A549 (cell line): ENCODE measurements around the gene STK4.

ENCODE experiments used
- CEBPB ChIP-seq, 2 experiments: fragments of >200 bp in 1 of 2; sonication (Bioruptor Twin) in 1 of 2; formaldehyde crosslinking in 1 of 2; IDR thresholded peaks; 2 replicates each; pipeline ENCODE4 v1.6.1; 2012 to 2016
- CHD4 ChIP-seq: fragments of 200-600 bp; sonication (generic); IDR thresholded peaks from 2 replicates; pipeline ENCODE4 v1.6.1; 2016; ENCODE audit warnings: antibody characterized with exemption, mild to moderate bottlenecking, borderline replicate concordance
- HMGXB4 ChIP-seq: fragments of 250-450 bp; sonication (Bioruptor Pico); IDR thresholded peaks from 2 replicates; pipeline ENCODE4 v1.5.0; 2021; ENCODE audit warnings: mild to moderate bottlenecking, moderate library complexity, borderline replicate concordance
- KDM1A ChIP-seq: fragments of 200-600 bp; sonication (generic); IDR thresholded peaks from 2 replicates; pipeline ENCODE4 v1.6.1; 2016; ENCODE audit warnings: low read depth, mild to moderate bottlenecking
- MAX ChIP-seq: IDR thresholded peaks from 2 replicates; pipeline ENCODE4 v1.6.1; 2012
- RNF2 ChIP-seq: fragments of 200-600 bp; sonication (generic); IDR thresholded peaks from 2 replicates; pipeline ENCODE4 v1.6.1; 2016; ENCODE audit warnings: low read depth, mild to moderate bottlenecking, antibody characterized with exemption, moderate library complexity, borderline replicate concordance
- SMC3 ChIP-seq: fragments of >200 bp; sonication (Bioruptor Twin); formaldehyde crosslinking; IDR thresholded peaks from 3 replicates; pipeline ENCODE4 v1.6.1; 2018; ENCODE audit warnings: inconsistent platforms
- TF ChIP-seq, protein P1 (sequence below): fragments of >200 bp; sonication (Bioruptor Twin); formaldehyde crosslinking; IDR thresholded peaks from 3 replicates; pipeline ENCODE4 v1.5.1; 2016
- TF ChIP-seq, protein P2 (sequence below): fragments of 450-650 bp; IDR thresholded peaks from 2 replicates; pipeline ENCODE4 v1.6.1; 2014; ENCODE audit warnings: antibody characterized with exemption

GRCh38 chr20:45124365-45124764 is 158.1 kb downstream of the STK4 start, which contains the start of gene WFDC12:
- TF ChIP-seq, protein P1, sequence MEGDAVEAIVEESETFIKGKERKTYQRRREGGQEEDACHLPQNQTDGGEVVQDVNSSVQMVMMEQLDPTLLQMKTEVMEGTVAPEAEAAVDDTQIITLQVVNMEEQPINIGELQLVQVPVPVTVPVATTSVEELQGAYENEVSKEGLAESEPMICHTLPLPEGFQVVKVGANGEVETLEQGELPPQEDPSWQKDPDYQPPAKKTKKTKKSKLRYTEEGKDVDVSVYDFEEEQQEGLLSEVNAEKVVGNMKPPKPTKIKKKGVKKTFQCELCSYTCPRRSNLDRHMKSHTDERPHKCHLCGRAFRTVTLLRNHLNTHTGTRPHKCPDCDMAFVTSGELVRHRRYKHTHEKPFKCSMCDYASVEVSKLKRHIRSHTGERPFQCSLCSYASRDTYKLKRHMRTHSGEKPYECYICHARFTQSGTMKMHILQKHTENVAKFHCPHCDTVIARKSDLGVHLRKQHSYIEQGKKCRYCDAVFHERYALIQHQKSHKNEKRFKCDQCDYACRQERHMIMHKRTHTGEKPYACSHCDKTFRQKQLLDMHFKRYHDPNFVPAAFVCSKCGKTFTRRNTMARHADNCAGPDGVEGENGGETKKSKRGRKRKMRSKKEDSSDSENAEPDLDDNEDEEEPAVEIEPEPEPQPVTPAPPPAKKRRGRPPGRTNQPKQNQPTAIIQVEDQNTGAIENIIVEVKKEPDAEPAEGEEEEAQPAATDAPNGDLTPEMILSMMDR, result no peak
- no peak for TF ChIP-seq RNF2
- TF ChIP-seq CHD4, result no peak
- TF ChIP-seq, protein P2, sequence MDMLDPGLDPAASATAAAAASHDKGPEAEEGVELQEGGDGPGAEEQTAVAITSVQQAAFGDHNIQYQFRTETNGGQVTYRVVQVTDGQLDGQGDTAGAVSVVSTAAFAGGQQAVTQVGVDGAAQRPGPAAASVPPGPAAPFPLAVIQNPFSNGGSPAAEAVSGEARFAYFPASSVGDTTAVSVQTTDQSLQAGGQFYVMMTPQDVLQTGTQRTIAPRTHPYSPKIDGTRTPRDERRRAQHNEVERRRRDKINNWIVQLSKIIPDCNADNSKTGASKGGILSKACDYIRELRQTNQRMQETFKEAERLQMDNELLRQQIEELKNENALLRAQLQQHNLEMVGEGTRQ, result no peak
- no peak for TF ChIP-seq SMC3
- no peak for TF ChIP-seq KDM1A
- TF ChIP-seq MAX, result no peak
- TF ChIP-seq HMGXB4 (CRISPR knock-in tag), result no peak
- no peak for TF ChIP-seq CEBPB (IDR thresholded peaks at IDR 0.05)
